ENCODE results near the gene KRT4.
"Not testable (repeated sequence)": the region's sequence is repeated elsewhere in the genome, so short reads cannot be mapped to it uniquely, and the experiment has no call there.

Gene KRT4

DNA sequence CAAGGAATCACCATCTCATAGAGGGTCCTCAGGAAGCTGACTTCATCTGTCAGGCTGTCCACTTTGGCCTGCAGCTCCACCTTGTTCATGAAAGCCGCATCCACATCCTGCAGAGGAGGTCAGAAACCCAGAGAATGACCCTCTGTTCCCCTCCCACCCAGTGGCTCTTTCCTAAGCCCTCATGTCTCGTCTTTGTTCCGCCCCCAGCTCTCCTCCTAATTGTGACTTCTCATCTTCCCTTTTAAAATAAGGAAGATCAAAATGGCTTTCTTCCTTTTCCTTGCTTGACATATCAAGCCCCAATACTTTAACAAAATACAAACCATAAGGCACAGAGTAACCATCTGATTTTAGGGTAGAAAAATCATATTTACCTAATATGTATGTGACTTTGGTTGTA, 41.1 kb downstream of the KRT4 start:
- no peak for DNase-seq (ENCODE audit: low spot score)

DNA sequence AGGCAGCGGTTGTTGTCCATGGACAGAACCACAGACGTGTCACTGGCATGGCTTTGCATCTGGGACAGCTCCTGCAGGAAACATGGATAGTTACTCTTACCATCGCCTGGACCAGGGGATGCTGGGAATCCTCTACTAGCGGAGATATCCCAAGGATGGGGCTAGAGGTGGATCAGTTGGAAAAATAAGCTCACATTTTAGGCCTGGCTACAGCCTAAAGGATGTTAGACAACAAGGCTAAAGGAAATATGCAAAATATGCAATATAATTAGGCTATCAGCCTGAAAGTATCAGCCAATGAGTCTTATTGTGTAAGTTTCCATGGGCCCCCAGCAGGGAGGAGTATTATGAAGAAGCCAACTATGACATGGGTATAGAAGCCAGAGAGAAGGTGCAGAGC, 41.7 kb downstream of the KRT4 start:
- DNase-seq (ENCODE audit: low spot score): no peak

DNA sequence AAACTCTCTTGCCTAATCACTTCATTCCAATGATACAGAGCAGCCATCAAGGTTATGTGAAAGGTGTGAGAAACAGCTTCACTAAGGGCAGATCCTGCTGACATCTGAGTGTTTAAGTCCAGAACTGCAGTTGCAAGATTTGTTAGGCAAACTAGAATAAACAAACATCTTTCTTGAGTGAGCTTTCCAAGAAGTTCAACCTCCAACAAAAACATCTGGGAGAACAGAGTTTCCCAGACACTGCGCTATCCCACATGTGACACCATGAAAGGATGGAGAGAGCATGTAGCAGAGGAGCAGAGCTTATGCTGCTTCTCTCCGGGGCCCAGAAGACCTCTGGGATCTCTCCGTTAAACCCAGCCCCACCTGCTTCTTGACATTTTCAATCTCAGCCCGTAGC, 42.4 kb downstream of the KRT4 start:
- DNase-seq (ENCODE audit: low spot score): no peak

DNA sequence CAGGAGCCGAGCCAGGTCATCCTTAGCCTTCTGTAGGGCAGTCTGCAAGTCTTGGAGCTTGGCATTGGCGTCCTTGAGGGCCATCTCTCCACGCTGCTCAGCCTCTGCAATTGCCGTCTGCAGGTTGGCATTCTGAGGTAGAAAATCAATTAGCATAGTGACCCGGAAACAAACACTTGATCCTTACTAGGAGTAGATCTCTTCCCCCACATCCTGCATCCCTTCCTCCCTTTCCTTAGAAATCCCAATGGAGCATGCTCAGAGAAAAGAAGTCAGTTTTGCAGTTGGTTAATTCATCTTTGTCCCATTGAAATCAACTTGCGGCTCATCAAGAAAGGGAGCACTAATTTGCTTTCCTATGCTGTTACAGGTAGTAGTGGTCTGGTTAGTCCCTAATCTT, 42.8 kb downstream of the KRT4 start:
- DNase-seq (ENCODE audit: low spot score): no peak

DNA sequence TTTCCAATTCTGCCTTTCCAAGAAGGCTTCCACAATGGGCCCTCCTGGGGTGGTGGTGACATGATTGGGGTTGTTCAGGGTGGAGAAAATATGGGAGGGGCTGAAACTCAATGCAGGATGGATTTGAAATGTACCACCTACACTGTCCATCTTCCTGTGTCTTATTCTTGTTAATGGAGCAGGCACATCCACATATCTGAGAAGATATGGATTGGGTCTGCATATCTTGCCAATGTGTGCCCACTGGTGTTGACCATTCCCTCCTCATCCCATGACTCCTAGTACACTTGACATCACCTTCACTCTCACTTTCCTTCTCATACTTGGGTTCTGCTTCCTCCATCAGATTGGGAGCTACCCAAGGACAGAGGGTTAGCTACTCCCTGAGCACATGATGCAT, 44.0 kb downstream of the KRT4 start:
- no peak for DNase-seq (ENCODE audit: low spot score)

DNA sequence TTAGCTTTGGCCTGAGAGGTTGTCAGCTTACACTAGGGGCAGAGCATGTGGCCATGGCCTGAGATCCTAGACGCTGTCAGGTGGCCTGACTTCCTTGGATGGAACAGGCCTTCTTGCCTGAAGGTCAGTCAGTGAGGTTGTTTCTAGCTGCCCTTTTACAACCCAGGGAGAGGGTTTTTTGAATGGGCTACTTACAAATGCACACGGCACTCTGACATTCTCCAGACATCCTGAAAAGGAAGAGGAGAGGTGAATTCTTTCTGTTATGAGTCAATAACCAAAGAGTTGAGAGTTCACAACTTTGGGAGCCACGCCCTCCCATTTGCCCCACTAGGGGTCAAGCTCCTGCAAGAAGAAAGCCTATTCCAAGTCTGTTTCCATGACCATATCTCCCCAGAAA, 44.6 kb downstream of the KRT4 start:
- DNase-seq (ENCODE audit: low spot score): no peak

DNA sequence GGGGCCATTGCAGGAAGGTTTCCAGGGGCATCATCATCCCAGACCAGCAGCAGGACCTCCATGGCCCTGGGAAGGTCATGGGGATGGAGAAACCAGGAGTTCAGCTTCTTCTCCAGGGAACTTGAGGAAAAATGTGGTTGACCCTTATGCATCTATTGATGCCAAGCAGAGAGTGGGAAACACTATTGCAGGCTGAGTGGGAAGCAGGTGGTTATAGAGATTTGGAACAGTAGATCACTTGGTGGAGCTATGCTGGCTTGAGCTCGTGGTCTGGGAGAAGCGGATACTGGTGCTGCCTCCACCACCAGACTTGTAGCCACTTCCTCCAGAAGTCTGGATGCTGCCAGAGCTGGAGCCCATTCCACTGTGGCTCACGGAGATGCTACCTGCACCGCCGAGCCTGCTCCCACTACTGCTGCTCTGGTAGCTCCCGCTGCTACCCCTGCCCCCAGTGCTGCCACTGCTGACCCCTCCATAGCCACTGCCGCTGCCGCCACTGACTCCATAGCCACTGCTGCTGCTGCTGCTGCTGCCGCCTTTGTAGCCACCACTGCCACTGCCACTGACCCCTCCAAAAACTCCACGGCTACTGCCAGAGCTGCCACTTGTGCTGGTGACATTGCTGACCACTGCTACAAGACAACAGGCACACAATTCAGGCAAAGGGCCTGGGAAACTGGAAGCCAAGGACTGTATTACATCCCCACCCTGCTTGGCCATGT, 45.3 kb downstream of the KRT4 start:
- no peak for DNase-seq (ENCODE audit: low spot score)

DNA sequence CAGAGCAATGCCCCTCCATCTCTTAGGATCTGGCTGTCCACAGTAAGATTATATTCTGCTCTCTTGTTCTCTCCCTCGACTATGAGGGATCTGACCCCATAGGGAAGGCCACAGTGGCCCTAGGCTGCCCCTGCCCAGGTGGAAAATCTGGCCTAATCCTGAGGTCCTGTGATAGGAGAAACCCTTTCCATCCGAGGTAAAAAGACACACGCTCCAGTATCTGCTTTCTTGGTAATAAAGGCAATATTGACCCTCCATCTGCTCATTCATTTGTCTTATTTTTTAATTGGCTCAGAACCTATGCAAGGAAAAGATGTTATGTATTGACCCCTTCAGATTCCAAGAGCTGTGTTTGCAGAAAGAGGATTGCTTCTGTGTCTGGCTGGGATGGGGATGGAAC, 46.5 kb downstream of the KRT4 start:
- DNase-seq (ENCODE audit: low spot score): no peak

DNA sequence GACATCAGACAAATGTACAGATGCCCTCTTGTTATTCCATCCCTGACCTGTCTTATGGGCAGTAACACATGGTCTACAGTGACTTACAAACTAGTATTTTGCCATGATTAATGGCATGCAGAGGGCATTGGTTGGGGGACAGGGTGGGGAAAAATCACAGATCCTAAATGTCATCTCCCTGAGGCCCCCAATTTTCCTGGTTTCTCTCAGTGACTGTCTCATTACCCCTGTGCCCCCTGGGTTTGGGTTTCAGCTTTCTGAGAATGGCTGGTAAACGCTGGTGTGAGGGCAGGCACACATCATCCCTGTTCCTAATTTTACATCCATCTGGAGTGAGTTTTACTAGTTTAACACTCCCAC, 46.9 kb downstream of the KRT4 start:
- DNase-seq (ENCODE audit: low spot score): no peak

DNA sequence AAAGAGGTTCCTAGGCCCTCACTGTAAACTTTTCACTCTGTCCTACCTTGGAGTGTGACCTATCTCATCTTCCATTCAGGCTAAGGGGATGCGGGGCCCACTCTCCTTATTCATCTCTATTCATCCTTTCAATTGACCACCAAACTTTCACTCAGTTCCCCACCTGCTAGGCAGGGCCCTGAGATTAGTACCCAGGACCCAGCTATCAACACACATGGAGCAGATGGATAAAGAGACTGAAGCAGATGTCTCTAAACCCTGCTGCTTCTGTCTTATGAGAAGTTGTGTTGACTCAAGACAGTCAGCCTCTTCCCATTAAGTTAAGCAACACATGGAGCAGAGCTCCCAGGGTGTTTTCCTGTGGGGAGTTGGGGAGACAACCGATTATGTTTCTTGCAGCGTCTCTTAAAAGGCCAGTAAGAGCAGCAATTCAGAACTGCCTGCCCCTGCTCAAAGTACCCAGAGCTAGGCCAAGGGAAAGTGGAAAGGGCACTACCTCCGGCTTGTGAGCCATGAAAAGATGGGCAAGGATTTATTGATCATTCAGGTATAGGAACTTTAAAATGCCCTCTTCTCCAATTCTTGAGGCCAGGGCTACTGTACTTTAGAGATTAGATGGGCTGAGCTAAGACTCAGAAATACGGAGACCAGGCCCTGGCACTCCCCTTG, 47.4 kb downstream of the KRT4 start:
- no peak for DNase-seq (ENCODE audit: low spot score)

DNA sequence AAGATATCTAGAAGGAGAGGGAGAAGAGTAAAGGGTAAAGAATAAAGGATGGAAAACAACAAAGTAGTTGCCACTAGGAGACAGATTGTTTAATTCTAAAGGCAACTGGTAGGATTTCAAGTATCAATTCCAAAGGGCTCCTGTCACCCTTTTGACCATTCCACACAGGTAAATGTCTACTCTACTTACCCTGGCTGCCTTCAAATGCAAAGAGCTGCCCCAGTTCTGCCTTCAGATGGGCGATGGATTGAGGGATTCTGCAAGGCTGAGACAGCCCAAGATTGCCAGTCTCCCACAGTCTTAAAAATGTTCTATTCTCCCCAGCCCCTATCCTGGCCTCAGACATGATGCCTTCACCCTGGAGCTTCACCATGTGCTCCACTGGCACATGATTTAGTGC, 48.2 kb downstream of the KRT4 start:
- no peak for DNase-seq (ENCODE audit: low spot score)

DNA sequence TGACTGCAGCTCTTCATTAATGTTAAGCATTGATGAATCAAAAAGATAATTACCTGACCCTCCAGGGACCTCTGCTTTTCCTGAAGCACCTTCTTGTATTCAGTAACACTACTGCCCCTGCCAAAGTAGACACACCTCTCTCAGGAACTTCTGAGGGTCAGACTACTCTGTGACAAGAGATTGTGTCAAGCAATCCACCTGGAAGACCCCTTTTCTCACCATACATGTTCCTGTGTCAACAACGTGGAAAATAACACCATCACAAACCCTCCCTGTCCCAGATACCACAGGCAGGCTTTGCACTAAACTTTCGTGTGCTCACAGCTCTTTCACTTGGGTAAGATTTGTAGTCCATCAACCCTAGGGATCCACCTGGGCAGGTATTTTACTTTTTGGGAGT, 49.9 kb downstream of the KRT4 start:
- DNase-seq (ENCODE audit: low spot score): no peak

DNA sequence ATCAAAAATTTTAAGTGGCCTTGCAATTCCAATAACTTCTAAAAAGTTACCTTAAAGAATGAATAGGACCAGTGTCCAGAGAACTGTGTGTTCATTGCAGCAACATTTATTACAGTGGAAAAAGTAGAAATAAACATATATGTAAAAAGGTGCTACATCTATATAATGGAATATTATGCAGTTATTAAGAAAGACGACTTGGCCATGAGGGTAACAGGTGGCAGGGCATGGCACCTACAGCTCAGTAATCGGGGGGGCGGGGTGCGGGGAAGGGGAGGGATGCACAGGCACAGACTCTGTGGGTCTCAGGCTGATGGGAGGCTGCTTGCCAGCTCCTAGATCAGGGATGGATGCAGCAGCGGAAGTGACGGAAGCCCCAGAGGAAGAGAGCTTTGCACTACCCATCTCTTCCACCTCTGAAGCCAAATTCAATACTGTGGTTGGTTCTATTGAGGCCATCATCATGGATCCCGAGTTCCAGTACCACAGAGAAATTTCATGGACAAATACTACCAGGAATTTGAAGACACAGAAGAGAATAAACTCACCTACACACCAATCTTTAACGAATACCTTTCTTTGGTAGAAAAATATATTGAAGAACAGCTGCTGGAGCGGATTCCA, 50.8 kb downstream of the KRT4 start:
- DNase-seq (ENCODE audit: low spot score): no peak

DNA sequence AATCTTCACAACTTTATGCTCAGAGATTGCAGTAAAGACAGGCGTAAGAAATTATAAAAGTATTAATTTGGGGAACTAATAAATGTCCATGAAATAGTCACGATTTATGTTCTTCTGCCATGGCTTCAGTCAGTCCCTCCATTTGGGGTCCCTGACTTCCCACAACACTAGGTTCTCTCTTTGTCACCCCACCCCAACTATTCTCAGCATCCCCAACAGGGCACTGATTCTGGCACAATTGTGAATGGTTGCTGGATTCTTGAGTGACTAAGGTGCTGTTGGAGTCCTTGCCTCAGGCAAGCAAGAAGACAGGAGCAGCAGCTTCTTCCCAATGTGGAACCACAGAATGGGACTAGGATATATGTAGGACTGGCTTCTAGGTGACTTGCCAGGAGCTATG, 52.1 kb downstream of the KRT4 start:
- no peak for DNase-seq (ENCODE audit: low spot score)

DNA sequence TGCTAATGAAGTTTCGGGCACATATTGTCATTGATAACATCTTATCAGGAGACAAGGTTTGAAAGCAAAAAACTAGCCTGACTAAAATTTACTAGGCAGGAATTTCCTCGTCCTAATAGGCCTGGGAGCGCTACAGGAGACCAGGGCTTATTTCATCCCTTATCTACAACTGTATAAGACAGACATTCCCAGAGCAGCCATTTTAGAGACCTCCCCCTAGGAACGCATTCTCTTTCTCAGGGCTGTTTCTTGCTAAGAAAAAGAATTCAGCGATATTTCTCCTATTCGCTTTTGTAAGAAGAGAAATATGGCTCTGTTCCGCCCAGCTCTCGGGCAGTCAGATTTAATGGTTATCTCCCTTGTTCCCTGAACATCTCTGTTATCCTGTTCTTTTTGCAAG, 52.7 kb downstream of the KRT4 start:
- not testable (repeated sequence) for DNase-seq (ENCODE audit: low spot score)

DNA sequence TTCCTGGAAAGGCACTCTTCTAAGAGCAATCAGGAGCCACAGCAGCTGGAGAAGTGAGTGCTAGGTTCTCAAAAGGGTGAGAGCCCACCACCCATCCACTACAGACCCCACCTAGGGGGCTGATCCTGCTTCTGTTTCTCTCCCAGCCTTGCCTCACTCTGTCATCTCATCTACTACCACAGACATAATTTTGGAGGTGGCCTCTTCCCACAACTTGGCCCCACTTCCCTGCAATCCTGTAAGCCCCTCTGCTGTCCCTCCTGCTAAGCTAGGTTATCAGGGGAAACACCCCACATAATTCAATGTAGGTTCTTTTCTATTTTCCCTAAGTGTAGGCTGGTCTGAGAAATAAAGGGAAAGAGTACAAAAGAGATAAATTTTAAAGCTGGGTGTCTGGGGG, 53.3 kb downstream of the KRT4 start:
- DNase-seq (ENCODE audit: low spot score): no peak

DNA sequence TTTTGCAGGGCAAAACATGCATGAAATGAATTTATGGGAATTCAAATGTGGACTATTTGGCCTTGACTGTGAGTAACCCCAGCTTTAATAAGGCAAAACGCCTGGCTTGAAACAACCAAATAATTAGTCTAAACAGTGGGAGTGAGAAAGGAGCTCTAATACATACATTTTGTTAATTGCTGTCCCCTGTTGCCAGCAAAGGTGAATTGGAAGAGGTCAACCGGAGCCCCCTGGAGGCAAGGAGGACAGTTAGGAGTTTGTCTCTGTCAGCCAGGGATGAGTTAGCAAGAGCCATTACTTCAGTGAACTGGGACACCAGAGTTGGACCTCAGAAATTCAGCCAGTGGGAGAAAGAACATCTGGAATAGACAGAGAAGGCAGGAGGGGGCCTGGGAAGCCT, 54.2 kb downstream of the KRT4 start:
- DNase-seq (ENCODE audit: low spot score): no peak

DNA sequence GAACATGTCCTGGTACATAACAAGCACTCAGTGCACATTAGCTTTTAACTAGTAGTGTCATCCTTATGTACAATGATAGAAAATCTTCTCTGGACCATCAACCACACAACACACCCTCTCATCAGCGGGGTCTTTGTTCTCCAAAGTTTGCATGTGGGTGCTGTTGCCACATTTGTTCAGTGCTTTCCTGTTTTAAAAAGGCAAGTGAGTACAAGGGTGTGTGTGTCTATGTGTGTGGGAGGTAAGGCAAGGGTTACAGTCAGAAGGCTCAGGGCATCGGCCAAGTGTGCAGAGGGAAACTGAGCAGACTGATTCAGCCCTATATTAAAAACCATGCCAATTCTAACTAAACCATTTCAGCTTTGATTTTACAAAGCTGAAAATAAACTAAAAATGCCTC, 54.7 kb downstream of the KRT4 start:
- DNase-seq (ENCODE audit: low spot score): no peak

DNA sequence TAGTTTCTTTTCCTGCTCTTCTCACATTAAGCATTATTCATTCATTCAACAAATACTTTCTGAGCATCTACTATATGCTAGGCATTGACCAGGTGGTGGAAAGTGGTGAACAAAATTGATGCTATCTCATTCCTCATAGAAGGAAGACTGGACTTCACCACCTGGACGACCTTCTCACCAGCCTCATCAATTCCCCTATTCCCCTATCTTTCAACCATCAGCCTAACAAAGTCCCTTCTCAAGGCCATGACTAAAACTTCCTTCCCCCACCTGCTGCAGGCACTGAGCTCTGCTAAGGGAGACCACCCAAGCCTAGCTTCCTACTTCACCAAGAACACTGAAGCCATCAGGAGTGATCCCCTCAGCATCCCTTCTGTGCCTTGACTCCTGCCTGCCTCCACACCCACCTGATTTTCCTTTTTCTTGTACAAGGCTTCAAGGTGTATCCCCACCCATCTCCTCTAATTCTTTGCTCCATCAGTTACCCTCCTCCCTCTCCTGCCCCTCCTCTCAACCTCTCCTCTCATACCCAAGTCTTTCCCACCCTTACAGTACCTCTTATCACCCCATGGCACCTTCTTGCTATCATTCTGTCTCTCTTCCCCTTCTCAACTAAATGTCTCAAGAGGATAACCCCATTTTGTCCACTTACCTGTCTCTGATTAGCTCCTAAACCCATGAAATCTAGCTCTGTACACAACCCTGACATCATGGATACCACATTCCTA, 56.3 kb downstream of the KRT4 start:
- DNase-seq (ENCODE audit: low spot score): no peak
